ENCODE data around the gene RTL9.

DNA sequence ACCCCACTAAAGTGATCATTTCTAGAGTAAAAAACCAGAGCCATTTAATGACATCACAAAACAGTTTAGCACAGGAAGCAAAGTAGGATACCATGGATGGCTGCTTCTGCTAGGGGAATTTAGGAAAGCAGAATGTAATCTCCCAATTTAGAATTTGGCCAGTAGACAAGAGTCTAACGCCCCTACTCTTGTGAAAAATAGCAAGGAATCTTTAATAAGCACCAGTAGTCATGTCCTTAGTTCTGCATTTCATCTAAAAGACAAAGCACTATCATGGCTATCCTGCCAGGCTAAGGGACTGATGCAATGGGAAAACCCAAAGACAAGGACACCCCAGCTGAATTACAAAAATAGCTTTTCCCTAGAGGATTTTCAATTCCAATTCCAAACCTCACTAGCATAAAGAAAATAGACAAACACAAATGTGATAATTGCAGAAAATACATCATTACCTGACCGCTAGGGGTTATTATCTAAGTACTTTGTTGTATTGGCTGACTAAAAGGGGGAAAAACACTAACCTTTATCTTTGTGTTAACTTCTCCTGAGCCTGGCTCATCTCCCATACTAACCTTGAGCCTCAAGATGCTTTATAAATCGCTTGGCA, 38.2 kb upstream of the RTL9 start:
- TF ChIP-seq, protein P1, sequence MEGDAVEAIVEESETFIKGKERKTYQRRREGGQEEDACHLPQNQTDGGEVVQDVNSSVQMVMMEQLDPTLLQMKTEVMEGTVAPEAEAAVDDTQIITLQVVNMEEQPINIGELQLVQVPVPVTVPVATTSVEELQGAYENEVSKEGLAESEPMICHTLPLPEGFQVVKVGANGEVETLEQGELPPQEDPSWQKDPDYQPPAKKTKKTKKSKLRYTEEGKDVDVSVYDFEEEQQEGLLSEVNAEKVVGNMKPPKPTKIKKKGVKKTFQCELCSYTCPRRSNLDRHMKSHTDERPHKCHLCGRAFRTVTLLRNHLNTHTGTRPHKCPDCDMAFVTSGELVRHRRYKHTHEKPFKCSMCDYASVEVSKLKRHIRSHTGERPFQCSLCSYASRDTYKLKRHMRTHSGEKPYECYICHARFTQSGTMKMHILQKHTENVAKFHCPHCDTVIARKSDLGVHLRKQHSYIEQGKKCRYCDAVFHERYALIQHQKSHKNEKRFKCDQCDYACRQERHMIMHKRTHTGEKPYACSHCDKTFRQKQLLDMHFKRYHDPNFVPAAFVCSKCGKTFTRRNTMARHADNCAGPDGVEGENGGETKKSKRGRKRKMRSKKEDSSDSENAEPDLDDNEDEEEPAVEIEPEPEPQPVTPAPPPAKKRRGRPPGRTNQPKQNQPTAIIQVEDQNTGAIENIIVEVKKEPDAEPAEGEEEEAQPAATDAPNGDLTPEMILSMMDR (IDR thresholded peaks at IDR 0.05), result no peak
- TF ChIP-seq RAD21 (IDR thresholded peaks at IDR 0.05; ENCODE audit: low read length), result no peak
- no peak for TF ChIP-seq EP300 (IDR thresholded peaks at IDR 0.05; ENCODE audit: borderline replicate concordance in 1 of 2, low read depth in 1 of 2, low read length in 1 of 2)
- TF ChIP-seq TAF1 (IDR thresholded peaks at IDR 0.05; ENCODE audit: borderline replicate concordance, low read depth, low read length), result no peak
- TF ChIP-seq TEAD4 (IDR thresholded peaks at IDR 0.05; ENCODE audit: borderline replicate concordance, insufficient read depth), result no peak
- TF ChIP-seq, protein P2, sequence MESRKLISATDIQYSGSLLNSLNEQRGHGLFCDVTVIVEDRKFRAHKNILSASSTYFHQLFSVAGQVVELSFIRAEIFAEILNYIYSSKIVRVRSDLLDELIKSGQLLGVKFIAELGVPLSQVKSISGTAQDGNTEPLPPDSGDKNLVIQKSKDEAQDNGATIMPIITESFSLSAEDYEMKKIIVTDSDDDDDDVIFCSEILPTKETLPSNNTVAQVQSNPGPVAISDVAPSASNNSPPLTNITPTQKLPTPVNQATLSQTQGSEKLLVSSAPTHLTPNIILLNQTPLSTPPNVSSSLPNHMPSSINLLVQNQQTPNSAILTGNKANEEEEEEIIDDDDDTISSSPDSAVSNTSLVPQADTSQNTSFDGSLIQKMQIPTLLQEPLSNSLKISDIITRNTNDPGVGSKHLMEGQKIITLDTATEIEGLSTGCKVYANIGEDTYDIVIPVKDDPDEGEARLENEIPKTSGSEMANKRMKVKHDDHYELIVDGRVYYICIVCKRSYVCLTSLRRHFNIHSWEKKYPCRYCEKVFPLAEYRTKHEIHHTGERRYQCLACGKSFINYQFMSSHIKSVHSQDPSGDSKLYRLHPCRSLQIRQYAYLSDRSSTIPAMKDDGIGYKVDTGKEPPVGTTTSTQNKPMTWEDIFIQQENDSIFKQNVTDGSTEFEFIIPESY (IDR thresholded peaks at IDR 0.05; ENCODE audit: borderline replicate concordance, low read depth), result no peak
- no peak for TF ChIP-seq EZH2phosphoT487 (IDR thresholded peaks at IDR 0.05; ENCODE audit: borderline replicate concordance, low read depth)
- TF ChIP-seq POLR2AphosphoS5 (IDR thresholded peaks at IDR 0.05; ENCODE audit: low read depth, low read length), result no peak

Data from SK-N-SH (cell line).